GM21723 (cell line): ENCODE measurements around the gene CYTH1.

Experiments used
- ATAC-seq: cut with Tn5 transposase; IDR thresholded peaks from one replicate; pipeline ENCODE4 v1.9.1; 2021; ENCODE audit warnings: mild to moderate bottlenecking, moderate library complexity; ENCODE audit not compliant: unreplicated experiment

CYTH1 gene, protein sequence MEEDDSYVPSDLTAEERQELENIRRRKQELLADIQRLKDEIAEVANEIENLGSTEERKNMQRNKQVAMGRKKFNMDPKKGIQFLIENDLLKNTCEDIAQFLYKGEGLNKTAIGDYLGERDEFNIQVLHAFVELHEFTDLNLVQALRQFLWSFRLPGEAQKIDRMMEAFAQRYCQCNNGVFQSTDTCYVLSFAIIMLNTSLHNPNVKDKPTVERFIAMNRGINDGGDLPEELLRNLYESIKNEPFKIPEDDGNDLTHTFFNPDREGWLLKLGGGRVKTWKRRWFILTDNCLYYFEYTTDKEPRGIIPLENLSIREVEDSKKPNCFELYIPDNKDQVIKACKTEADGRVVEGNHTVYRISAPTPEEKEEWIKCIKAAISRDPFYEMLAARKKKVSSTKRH

DNA sequence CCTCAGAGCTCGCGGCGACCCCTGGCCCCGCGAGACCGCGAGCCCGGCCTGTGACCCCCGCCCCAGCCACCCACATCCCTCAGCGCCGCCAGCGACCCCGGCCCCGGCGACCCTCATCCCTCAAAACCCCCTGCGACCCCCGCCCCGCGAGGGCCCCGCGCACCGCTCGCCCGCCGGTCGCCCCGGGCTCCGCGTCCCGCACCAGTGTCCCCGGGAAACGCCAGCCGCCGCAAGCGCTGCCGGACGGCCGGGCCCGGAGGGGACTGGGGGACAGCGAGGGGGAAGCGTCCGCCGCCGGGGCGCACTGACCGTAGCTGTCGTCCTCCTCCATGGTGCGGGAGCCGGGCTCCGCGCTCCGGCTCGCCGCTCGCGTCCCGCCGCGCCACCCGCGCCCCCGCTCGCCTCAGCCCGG is at the start of gene CYTH1:
Gene CYTH1 (minus strand): TSS at position 381 of the 412 bp plus-strand sequence. CDS start 50 bp downstream, at position 331.
- peak; percentile 9 for ATAC-seq

DNA sequence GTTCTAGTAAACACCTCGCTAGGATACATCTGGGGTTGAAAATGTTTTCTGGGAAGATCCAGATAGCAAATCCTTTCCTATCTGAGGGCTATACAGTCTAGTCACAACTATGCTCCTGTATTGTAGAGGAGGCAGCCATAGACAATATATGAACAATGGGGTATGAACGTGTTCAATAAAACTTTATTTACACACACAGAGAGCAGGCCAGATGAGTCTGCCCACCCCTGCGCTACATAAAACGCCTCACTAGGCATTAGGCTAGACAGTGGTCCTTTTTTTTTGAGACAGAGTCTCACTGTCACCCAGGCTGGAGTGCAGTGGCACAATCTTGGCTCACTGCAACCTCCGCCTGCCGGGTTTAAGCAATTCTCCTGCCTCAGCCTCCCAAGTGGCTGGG is 47.4 kb upstream of the CYTH1 start:
- ATAC-seq = no peak

DNA sequence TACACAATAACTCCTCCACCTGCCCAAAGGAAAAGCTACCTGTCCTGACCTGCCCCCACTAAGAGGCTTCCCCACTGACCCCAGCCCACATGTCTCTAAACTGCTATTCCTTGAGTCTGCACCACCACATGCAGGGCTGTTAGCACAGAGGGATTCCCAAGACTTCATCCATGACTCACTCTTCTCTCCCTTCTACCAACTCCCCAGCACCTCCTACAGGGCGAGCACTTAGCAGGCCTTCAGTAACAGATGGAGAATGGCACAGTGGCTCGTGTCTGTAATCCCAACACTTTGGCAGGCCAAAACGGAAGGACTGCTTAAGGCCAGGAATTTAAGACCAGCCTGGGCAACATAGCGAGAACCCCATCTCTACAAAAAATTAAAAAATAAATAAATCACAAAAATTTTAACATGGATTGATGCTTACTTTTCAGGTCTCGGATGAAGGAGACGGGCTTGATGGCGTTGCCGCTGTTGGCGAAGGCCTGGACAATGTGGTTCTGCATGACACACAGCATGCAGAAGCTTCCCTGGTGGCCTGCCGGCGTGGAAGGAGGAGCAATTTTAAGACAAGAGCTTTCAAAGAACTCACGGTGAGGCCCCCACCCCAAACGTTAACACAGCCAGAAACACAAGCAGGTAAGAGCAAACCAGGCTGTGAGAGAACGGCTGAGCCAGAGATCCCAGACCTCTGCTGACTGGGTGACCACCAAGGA is 46.6 kb upstream of the CYTH1 start:
- no peak for ATAC-seq

DNA sequence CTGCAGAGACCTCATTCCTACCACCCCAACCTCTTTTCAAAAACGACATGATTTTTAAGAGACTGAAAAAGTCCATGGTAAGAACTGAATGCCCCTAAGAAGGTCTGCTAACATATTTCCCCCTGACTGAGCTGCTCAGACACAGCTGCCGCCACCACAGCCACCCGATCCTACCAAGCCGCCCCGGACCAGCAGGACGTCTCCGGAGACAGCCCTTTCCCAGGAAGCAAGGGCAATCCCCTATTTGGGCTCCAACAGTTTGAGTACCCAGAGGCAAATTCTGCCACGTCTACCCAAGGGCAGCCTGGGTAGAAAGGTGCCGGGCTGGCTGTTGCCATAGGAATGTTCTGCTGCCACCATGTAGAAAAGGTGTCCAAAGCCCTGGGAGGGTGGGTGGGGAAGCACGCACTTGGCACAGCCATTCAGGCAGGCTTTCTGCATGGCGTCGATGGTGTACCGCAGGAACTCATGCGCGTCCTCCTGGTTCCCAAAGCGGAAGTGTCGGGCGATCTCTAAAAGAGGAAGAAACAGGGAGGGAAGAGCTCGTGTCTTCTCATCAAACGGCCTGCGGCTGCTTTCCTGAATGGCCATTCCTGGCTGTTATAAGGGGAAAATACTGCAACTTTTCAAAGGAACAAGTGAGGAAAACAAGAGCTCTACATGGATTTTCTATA is 44.9 kb upstream of the CYTH1 start:
- no peak for ATAC-seq

DNA sequence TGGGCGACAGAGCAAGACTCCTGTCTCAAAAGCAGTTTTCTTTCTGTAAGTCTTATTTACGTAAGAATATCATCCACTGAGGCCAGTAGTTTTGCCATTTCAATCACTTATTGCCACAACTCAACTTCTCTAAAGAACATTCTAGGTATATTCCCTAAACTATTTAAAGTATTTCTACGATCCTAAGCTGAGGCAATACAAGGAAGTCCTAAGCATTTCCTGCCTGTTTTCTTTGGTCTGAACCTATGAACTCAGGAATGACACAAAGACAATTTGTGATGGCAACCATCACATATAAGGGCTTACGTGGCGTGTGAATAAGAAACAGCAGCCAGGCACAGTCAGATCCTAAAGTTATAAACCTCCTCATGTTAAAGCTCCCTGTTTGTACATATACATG is 44.3 kb upstream of the CYTH1 start:
- no peak for ATAC-seq

DNA sequence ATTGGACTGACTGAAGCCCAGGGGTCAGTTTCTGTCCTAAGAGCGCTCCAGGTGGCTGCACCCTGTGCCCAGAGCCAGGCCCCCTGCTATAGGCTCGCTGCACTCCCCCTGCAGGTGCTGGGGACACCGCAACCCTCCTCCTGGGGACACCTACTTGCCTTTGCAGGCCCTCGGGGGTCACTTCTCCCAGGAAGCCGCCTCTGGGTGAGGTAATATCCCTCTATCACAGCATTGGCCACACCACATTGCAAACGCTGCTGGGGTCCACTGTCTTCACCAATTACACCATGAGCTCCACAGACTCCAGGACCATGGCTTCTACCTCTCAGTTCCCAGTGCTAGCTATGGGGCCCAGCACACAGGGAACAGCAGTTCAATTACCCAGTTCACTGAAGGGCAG is 43.6 kb upstream of the CYTH1 start:
- ATAC-seq = no peak

DNA sequence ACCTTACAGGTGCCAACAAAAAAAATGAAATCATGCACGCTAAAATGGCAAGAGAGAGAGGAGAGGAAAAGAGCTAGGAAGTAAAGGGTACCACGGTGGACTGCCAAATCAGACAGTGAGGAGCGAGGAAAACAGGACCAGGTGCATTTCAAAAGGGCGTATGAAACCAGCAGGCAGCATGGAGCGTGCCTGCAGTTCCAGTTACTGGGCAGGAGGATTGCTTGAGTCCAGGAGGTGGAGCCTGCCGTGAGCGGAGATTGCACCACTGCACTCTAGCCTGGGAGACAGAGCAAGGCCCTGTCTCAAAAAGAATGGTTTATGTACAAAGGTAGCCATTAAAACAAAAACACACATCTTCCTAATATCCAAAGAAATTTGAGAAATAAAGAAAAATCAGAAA is 42.2 kb upstream of the CYTH1 start:
- no peak for ATAC-seq

DNA sequence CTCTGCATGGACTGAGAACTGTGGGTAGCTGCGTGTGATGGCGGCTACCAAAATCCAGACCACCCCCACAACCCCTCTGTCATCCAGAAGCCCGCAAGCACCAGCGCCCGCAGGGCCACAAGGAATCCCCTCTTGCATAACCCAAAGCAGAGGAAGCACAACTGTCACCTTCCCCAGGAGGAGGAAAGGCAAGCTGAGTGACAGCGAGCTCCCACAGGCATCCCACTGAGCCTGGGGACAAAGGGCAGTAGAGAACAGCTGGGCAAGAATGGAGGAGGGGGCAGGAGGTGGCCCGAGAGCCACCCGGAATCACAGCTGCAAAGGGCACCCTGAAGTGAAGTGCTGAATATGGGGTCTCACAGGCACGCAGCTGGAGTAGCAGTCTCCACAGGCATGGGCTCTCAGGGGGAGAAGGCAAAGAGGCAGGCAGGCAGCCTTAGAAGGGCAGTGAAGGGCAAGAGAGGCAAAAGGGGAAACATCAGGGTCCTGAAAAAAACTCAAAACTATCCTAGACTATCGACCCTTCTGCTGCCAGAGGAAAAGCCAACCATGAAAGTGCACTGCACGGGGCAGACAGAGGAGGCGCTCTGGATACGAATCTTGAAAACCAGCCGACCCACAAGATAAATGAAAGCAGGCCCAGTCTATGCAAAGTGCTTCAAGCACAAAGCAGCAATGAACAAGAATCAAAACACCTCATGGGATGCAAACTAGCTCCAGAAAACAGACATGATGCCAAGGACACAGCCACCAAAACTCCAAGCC is 41.4 kb upstream of the CYTH1 start:
- ATAC-seq = no peak

DNA sequence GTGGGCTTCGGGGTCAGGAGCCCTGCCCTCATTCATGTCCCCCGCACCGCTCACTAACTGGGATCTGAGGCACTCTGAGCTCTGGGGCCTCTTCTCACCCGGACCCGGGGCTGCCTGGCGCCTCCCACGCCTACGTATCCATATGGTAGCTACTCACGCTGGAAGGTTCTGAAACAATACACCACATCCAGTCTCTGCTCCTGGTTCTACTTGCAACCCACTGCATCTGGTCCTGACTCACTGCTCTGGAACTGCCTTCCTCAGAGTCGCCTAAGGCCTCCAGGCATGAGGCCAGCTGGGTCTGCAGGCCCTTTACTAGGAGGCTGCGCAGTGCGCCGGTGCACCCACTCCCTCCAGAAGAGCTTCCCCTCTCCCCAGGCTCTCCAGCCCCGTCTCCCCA is 40.5 kb upstream of the CYTH1 start:
- no peak for ATAC-seq

DNA sequence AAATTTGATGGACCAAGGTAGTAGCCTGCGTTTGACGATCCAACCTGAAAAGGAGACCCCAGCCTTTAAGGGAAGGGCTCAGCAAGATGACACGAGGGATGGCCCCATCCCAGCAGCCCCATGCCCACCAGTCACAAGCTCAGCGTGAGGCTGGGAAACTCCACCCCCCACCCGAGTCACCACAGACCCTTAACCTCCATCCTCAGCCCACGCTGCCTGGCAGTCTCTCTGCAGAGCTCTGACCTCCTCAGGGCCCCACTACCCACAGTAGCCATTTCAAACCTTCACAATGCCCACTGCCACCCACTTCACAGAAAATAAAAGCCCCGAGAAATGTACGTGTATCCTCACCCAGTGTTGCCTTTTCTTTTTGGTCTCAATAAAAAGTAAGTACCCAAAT is 39.9 kb upstream of the CYTH1 start:
- ATAC-seq = no peak

DNA sequence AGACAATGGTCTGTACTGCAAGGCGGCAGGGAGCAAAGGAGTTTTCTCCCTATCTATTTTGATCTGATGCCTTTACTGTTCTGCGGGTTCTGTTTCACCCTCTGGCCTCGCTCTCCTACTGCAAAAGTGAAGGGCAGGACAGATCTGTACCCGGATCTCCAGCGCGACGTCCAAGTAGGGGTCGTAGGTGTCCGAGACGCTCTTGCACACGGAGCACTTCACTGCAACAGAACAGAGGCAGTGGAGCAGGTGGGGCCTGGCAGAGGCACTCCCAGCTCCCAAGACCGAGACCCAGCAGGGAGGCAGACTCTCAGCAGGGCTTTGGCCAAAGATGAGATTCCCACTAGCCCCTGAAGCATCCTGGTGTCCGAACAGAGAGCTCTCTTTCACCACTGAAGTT is 38.8 kb upstream of the CYTH1 start:
- ATAC-seq = no peak

DNA sequence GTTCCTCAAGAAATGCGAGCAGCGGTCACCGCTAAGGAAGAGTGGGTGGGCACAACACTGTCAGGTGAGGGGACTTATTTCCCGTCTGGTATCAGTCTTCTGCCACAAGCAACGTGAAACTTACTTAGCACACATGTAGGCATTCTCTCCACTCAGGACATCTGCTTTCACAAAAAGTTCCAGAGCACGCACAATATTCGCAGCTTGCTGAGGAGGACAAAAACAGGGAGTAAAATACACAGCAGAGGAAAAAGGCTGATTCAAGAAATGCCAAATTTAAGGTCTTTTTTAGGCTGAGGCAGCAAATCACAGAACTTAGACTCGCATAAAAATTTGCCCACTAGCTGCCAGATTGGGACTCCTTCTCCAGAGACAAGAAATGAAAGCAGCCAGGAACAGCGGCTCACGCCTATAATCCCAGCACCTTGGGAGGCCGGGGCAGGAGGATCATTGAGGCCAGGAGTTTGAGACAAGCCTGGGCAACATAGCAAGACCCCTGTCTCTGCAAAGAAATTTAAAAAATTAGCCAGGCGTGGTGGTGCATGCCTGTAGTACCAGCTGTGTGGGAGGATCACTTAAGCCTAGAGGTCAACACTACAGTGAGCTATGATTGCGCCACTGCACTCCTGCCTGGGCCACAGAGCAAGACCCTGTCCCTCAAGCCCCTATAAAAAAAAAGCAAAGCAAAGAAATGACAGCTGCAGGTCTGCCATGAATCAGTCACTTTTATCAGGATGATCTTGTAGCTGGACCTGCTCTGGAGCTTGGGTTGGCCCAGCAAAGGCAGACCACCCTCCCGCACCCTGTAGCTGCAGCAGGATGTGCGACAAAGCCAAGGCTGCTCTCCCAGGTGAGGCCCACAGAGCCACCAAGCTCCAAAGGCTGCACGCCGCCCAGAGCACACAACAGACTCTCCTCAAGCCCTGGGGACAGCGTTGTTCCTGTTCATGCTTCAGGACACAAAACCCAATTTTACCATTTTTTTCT is 38.0 kb upstream of the CYTH1 start:
- ATAC-seq = no peak

DNA sequence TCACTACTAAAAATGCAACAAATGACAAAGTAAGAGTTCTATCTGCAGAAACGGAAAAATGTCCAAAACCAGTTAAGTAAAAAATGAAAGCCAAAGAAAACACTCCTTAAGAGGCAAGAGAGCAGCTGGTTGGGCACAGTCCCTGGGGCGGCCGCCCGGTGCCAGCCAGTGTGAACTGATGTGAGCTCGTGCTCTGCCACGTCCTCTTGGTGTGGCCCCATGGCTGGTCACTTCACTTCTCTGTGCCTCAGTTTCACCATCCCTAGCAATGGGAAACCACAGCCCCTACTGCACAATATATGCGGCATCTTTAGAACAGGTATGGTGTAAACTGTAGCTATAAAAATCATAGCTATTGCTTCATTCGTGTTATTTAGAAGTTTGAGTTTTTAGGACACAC is 37.3 kb upstream of the CYTH1 start:
- ATAC-seq = no peak

DNA sequence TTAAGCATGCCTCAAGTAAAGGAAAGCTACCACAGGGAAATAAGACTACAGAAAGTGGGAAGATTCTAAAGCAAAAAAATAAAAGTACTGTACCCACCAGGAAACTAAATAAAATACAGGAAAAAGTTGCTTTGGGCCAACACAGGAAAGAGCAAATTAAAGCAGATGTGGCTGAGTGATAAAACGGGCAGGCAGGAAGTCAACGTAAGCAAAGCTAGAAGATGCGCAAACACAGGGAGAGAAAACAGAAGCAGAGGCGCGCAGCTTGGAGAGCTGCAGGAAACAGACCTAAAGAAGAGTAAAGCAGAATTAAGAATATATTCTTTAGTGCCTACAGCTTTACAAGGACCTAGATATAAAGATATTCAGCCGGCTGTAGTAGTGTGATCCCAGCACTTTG is 36.9 kb upstream of the CYTH1 start:
- ATAC-seq = no peak

DNA sequence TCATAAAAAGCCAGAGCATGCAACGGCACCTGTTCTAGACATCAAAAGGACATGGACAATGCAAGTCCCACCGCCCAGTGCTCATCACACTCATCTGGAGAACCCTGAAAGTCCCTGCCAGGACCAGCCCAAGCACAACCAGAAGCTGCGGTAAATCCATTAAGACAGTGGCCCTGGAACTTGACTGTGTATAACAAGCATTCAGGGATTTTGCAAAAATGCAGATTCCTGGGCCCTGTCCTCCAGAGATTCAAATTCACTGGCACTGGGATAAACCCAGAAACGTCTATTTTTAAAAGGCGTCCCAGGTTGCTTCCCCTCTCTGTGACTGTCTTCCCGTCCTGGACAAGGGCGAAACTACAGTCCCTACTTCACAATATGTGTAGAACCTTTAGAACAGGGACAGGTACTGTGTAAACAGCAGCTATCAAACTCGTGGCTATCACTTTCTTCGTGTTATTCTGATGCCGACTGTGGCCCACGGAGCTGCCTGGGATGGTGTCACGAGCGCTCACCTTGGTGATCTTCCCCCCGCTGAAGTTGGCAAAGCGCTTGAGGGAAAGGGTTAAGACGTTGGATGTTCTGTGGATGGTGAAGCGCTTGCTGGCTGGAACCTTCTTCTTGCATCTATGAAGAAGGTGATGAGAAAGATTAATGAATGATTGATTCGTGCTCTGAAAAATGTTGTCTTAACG is 36.2 kb upstream of the CYTH1 start:
- no peak for ATAC-seq

DNA sequence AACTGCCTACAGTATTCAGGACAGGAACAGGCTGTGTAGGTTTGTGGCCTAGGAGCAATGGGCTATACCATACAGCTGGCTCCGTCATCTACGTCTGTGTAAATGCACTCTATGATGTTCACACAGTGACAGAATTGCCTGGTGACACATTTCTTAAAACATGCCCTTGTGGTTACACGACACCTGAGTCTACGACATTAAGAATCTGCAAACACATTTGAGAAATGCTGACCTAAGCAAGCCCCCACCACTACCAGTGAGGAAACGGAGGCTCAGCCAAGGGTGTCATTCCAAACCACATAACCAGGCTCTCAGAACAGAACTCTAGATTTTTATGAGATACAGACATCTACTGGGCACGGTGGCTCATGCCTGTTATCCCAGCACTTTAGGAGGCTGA is 35.0 kb upstream of the CYTH1 start:
- no peak for ATAC-seq

DNA sequence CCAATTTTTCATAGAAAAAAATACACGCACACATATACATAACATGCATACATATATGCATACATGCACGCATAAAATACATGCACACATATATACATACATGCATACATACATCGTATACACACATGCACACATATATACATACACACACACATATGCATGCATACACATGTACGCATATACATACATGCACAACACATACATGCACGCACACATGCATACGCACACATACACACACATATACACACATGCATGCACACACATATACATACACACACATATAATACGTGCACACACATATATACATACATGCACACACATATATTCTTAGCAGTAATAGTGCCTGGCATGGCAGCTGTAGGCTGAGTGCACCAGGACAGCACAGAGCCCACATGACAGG is 33.6 kb upstream of the CYTH1 start:
- no peak for ATAC-seq

DNA sequence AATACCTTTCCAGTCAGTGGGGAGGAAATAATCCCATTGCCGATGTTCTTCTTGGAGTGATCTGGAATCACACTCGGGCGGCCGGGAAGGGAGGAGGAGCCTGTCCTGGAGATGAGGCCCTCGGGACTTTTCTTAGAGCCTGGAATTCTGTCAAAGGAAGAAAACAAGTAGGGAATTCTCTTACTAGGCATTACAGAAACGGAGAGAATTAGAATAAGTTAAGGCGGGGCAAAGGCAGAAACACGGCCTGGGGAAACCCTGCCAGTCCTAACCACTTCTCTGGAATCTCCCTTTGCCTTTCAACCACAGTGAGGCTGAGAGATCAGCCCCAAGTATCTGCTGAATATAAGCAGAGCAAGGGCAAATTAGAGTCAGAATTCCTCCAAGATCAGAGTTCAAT is 30.8 kb upstream of the CYTH1 start:
- ATAC-seq = no peak

DNA sequence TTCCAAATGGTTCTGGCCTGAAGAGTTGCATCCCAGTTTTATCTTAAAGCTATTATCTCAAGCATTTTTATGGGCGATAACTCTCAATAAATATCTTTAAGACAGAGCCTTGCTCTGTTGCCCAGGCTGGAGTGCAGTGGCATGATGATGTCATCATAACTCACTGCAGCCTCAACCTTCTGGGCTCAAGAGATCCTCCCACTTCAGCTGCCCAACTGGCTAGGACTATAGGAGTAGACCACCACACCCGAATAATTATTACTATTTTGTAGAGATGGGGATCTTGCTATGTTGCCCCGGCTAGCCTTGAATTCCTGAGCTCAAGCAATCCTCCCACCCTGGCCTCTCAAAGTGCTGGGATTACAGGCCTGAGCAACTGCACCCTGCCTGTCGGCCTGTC is 26.1 kb upstream of the CYTH1 start:
- no peak for ATAC-seq
